ENCODE measurements around the gene SPIN2B. TPM values are rescaled to one million over a fixed set of nuclear protein-coding genes. Genes with fewer than 3 reads are reported as not detected.

Gene SPIN2B
- total RNA-seq = 3.2 and 17.5 TPM in 2 replicates

GRCh38 chrX:57121162-57121755, at the start of gene SPIN2B:
TSS of gene SPIN2B (minus strand) at chrX:57121548.

GRCh38 chrX:57137073-57137472, 15.7 kb upstream of the SPIN2B start, which contains the start of gene SPIN2A:
TSS of gene SPIN2A (minus strand) at chrX:57137397. CDS start at chrX:57136597, 800 bp downstream.

Other genes starting within 250 kb of the SPIN2B start
- gene SPIN3, start 126.0 kb downstream of the SPIN2B start, total RNA-seq = 1.2 and 8.1 TPM in 2 replicates
- gene SPIN2A, start 15.8 kb upstream of the SPIN2B start, total RNA-seq = 0.16 and 0.52 TPM in 2 replicates
- gene FAAH2, start 165.2 kb upstream of the SPIN2B start, total RNA-seq = 0.26 and 3.3 TPM in 2 replicates

Measured in epithelial cell of alveolus of lung (primary cell).